ENCODE data around the gene RASSF8.
A peak's percentile ranks its signal among the peaks of the same experiment; 100 is the strongest.

GRCh38 chr12:26124446-26125399 lies 166.2 kb downstream of the RASSF8 start, which contains the start of gene BHLHE41:
- TF ChIP-seq CTCF (IDR thresholded peaks at IDR 0.05; ENCODE audit: low read depth, low read length, poor library complexity, severe bottlenecking), result no peak
- peak; percentile 99 for TF ChIP-seq EZH2phosphoT487 (IDR thresholded peaks at IDR 0.05; ENCODE audit: borderline replicate concordance, low read length)

Data from DOHH2 (cell line).